ENCODE results near the gene ATG12. TPM values are rescaled to one million over a fixed set of nuclear protein-coding genes. Genes with fewer than 3 reads are reported as not detected.

Gene ATG12
- polyA plus RNA-seq, 1 donor (not counting 4 experiments of a cell fraction or from before 2014, with no cell fraction given): 90.7 TPM

- no peaks in the 10 kb centered on the region for H3K79me2 ChIP-seq (ENCODE audit: control insufficient read depth, insufficient read depth, low read length)
- H3K4me1 ChIP-seq (ENCODE audit: control insufficient read depth, extremely low read depth, insufficient read depth, low read length): no peaks in the 10 kb centered on the region
- dilution Hi-C loops (cut with MboI; ENCODE audit: extremely low pct_ligation_motif_present, low sequenced_read_pairs): no loop called here
- H3K27ac ChIP-seq (ENCODE audit: control insufficient read depth, insufficient read depth, low read length): no peak within 1 kb of the TSS
- H2AFZ ChIP-seq (ENCODE audit: control insufficient read depth, low read length): peak within 1 kb of the TSS; percentile 43
- no peak within 1 kb of the TSS for H3K9ac ChIP-seq (ENCODE audit: control insufficient read depth, extremely low read depth, insufficient read depth, low read length)
- H3K4me3 ChIP-seq (ENCODE audit: control insufficient read depth in 2 of 3, extremely low read depth in 1 of 3, insufficient read depth in 2 of 3, low read depth in 1 of 3, low read length in 3 of 3): peak within 1 kb of the TSS; percentile 2 to 46 (median 22)
- no peaks in the 10 kb centered on the region for H3K9me1 ChIP-seq (ENCODE audit: control insufficient read depth, extremely low read depth, insufficient read depth, low read length)
- peak within 1 kb of the TSS; percentile 65 for H3K4me2 ChIP-seq (ENCODE audit: control insufficient read depth, extremely low read depth, insufficient read depth, low read depth, low read length)
- H3K27me3 ChIP-seq (ENCODE audit: control insufficient read depth, extremely low read depth, insufficient read depth, low read length): peaks cover 50% of the 10 kb centered on the region
- no peaks in the 10 kb centered on the region for H4K20me1 ChIP-seq (ENCODE audit: control insufficient read depth, extremely low read depth, insufficient read depth, low read length)
- TF ChIP-seq, protein P1, sequence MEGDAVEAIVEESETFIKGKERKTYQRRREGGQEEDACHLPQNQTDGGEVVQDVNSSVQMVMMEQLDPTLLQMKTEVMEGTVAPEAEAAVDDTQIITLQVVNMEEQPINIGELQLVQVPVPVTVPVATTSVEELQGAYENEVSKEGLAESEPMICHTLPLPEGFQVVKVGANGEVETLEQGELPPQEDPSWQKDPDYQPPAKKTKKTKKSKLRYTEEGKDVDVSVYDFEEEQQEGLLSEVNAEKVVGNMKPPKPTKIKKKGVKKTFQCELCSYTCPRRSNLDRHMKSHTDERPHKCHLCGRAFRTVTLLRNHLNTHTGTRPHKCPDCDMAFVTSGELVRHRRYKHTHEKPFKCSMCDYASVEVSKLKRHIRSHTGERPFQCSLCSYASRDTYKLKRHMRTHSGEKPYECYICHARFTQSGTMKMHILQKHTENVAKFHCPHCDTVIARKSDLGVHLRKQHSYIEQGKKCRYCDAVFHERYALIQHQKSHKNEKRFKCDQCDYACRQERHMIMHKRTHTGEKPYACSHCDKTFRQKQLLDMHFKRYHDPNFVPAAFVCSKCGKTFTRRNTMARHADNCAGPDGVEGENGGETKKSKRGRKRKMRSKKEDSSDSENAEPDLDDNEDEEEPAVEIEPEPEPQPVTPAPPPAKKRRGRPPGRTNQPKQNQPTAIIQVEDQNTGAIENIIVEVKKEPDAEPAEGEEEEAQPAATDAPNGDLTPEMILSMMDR (optimal IDR thresholded peaks at IDR 0.05 in 1 of 3, IDR thresholded peaks at IDR 0.05 in 1 of 3, conservative IDR thresholded peaks at IDR 0.05 in 1 of 3; ENCODE audit: extremely low read depth in 1 of 3, insufficient read depth in 2 of 3, low read length in 3 of 3): no peak
- peak; percentile 81 for TF ChIP-seq EZH2 (IDR thresholded peaks at IDR 0.05; ENCODE audit: low read length)
- H3K9me3 ChIP-seq (ENCODE audit: control insufficient read depth, low read depth, low read length): no peaks in the 10 kb centered on the region
- no peak for DNase-seq (ENCODE audit: low read depth, low spot score)
- H3K36me3 ChIP-seq (ENCODE audit: control insufficient read depth in 2 of 2, extremely low read depth in 1 of 2, insufficient read depth in 2 of 2, low read length in 2 of 2): no peaks in the 10 kb centered on the region
- FAIRE-seq: no peak
These were observed 24.9 kb downstream of the ATG12 start, which contains the start of gene CDO1 for GRCh38 chr5:115816226-115817081. Gene CDO1, minus strand, starts transcription at chr5:115816659. Its CDS starts 262 bp downstream, at chr5:115816397.

DNA sequence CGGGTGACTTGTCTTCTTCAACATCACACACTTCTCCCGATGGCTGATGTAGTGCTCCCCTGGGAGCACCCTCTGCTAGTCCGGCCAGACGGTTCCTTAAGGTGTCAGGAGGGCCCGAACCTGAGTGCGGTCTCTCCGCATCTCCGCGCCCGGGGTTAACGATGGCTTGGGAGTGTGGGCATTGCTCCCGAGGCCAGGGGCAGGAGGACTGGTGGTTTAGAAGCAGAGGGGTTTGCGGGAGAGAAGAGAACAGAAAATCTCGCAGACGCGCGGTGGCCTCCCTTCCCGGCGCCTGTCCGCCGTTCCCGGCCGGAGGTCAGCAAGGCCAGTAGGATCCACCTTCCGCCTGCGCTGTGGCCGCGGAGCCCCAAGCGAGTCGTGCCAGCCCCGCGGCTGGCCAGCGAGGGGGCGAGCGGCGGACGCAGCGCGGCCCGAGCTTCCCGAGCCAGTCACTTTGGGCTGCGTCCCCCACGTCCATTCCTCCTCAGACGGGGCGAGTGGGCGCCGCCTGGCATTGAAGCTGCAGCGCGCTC lies 25.6 kb downstream of the ATG12 start:
- H3K27me3 ChIP-seq (ENCODE audit: control insufficient read depth, extremely low read depth, insufficient read depth, low read length): peaks cover 50% of the 10 kb centered on the region
- no peak for DNase-seq (ENCODE audit: low read depth, low spot score)
- no peaks in the 10 kb centered on the region for H3K79me2 ChIP-seq (ENCODE audit: control insufficient read depth, insufficient read depth, low read length)
- TF ChIP-seq, protein P1 (optimal IDR thresholded peaks at IDR 0.05 in 1 of 3, IDR thresholded peaks at IDR 0.05 in 1 of 3, conservative IDR thresholded peaks at IDR 0.05 in 1 of 3; ENCODE audit: extremely low read depth in 1 of 3, insufficient read depth in 2 of 3, low read length in 3 of 3): no peak
- no peak for TF ChIP-seq EZH2 (IDR thresholded peaks at IDR 0.05; ENCODE audit: low read length)
- FAIRE-seq: no peak
- H3K9me3 ChIP-seq (ENCODE audit: control insufficient read depth, low read depth, low read length): no peaks in the 10 kb centered on the region
- H3K9ac ChIP-seq (ENCODE audit: control insufficient read depth, extremely low read depth, insufficient read depth, low read length): no peak overlapping the region
- no peaks in the 10 kb centered on the region for H3K9me1 ChIP-seq (ENCODE audit: control insufficient read depth, extremely low read depth, insufficient read depth, low read length)
- no peaks in the 10 kb centered on the region for H3K36me3 ChIP-seq (ENCODE audit: control insufficient read depth in 2 of 2, extremely low read depth in 1 of 2, insufficient read depth in 2 of 2, low read length in 2 of 2)
- H3K4me1 ChIP-seq (ENCODE audit: control insufficient read depth, extremely low read depth, insufficient read depth, low read length): no peaks in the 10 kb centered on the region
- dilution Hi-C loops (cut with MboI; ENCODE audit: extremely low pct_ligation_motif_present, low sequenced_read_pairs): no loop called here
- no peaks in the 10 kb centered on the region for H4K20me1 ChIP-seq (ENCODE audit: control insufficient read depth, extremely low read depth, insufficient read depth, low read length)
- H2AFZ ChIP-seq (ENCODE audit: control insufficient read depth, low read length): peak overlapping the region; percentile 43
- H3K27ac ChIP-seq (ENCODE audit: control insufficient read depth, insufficient read depth, low read length): no peak overlapping the region
- H3K4me2 ChIP-seq (ENCODE audit: control insufficient read depth, extremely low read depth, insufficient read depth, low read depth, low read length): peak overlapping the region; percentile 65
- peak overlapping the region in 2 of 3 experiments; percentile 22 to 46 for H3K4me3 ChIP-seq (ENCODE audit: control insufficient read depth in 2 of 3, extremely low read depth in 1 of 3, insufficient read depth in 2 of 3, low read depth in 1 of 3, low read length in 3 of 3)

All from keratinocyte (primary cell).